ENCODE data around the gene POMC. TPM values are rescaled to one million over a fixed set of nuclear protein-coding genes. Genes with fewer than 3 reads are reported as not detected.

Gene POMC
- total RNA-seq, 1 experiment from 2014 or later = not detected

- intact Hi-C loops (cut with micrococcal nuclease) = no loop called here
- CTCF ChIA-PET = interaction anchor here (2.4 kb wide), 1 partner anchor 166 kb away, joined by 6 read pairs; no protein-coding TSS in a partner anchor
Observed at GRCh38 chr2:25141120-25141519, 27.3 kb downstream of the POMC start.

More at GRCh38 chr2:25141120-25141519, 27.3 kb downstream of the POMC start:
- H3K4me1 ChIP-seq (ENCODE audit: control insufficient read depth in 1 of 2, insufficient read depth in 2 of 2, low read length in 2 of 2) = no peaks in the 10 kb centered on the region
- H3K27me3 ChIP-seq (ENCODE audit: insufficient read depth, low read length) = no peaks in the 10 kb centered on the region
- no peak overlapping the region for H3K4me2 ChIP-seq (ENCODE audit: low read length)
- no peaks in the 10 kb centered on the region for H4K20me1 ChIP-seq (ENCODE audit: insufficient read depth)
- no peak overlapping the region for H3K9ac ChIP-seq (ENCODE audit: low read length)
- TF ChIP-seq REST (IDR thresholded peaks at IDR 0.05; ENCODE audit: low read depth) (no peak), SRF (IDR thresholded peaks at IDR 0.05; ENCODE audit: low read depth) (no peak), CEBPB (IDR thresholded peaks at IDR 0.05; ENCODE audit: low read depth) (no peak), FOSL1 (IDR thresholded peaks at IDR 0.05; ENCODE audit: low read depth) (no peak), ZNF274 (IDR thresholded peaks at IDR 0.05; ENCODE audit: low read depth, low read length) (no peak), SP1 (IDR thresholded peaks at IDR 0.05; ENCODE audit: low read depth) (no peak), MAX (IDR thresholded peaks at IDR 0.05) (no peak), YY1 (IDR thresholded peaks at IDR 0.05; ENCODE audit: extremely low read depth, insufficient replicate concordance, low read depth, low read length) (no peak), POLR2AphosphoS5 (IDR thresholded peaks at IDR 0.05; ENCODE audit: low read depth, low read length) (no peak), EZH2 (IDR thresholded peaks at IDR 0.05) (no peak), POLR2A (IDR thresholded peaks at IDR 0.05; ENCODE audit: borderline replicate concordance, extremely low read depth, insufficient read depth, insufficient read length) (no peak), SIN3A (IDR thresholded peaks at IDR 0.05; ENCODE audit: low read depth) (no peak), ZBTB33 (IDR thresholded peaks at IDR 0.05; ENCODE audit: extremely low read depth, insufficient replicate concordance, low read length) (no peak), EZH2phosphoT487 (IDR thresholded peaks at IDR 0.05; ENCODE audit: borderline replicate concordance) (no peak), EGR1 (IDR thresholded peaks at IDR 0.05; ENCODE audit: low read depth) (no peak), RAD21 (IDR thresholded peaks at IDR 0.05; ENCODE audit: low read depth) (no peak)
- TF ChIP-seq, protein P1, sequence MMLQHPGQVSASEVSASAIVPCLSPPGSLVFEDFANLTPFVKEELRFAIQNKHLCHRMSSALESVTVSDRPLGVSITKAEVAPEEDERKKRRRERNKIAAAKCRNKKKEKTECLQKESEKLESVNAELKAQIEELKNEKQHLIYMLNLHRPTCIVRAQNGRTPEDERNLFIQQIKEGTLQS (IDR thresholded peaks at IDR 0.05) = no peak
- no peak overlapping the region for H3K4me3 ChIP-seq (replicated peaks in 1 of 2; ENCODE audit: low read depth in 1 of 2, low read length in 2 of 2)
- ATAC-seq (no peak), DNase-seq (ENCODE audit: low read depth, low spot score) (no peak)
- H3K36me3 ChIP-seq (ENCODE audit: control insufficient read depth in 1 of 2, insufficient read depth in 2 of 2, low read length in 2 of 2) = no peaks in the 10 kb centered on the region
- no TSS peak for BruUV-seq (replicated peaks)
- no peaks in the 10 kb centered on the region for H3K9me3 ChIP-seq (ENCODE audit: control insufficient read depth in 1 of 2, insufficient read depth in 1 of 2, low read depth in 1 of 2, low read length in 2 of 2)
- RAD21 ChIA-PET (ENCODE audit: low non-redundant PET in 1 of 2, low total read pairs in 2 of 2, uncharacterized antibody in 2 of 2, unreplicated experiment in 2 of 2) = no interaction called here
- H2AFZ ChIP-seq (ENCODE audit: low read depth, low read length, poor library complexity, severe bottlenecking) = no peak overlapping the region
- no peak overlapping the region for H3K27ac ChIP-seq (ENCODE audit: low read depth, low read length)
- H3K79me2 ChIP-seq (ENCODE audit: insufficient read depth, low read length) = no peaks in the 10 kb centered on the region
- POLR2A ChIA-PET = no interaction called here
- no peaks in the 10 kb centered on the region for H3K9me2 ChIP-seq (ENCODE audit: insufficient read depth)
